SJCRH30 (cell line): Measurements from ENCODE around the gene PTK7. TPM values are rescaled to one million over a fixed set of nuclear protein-coding genes. Genes with fewer than 3 reads are reported as not detected.

Experiments
- DNase-seq, 2 experiments: peaks; one replicate each; pipeline ENCODE4 v3.0.0-alpha.2; 2015 to 2020
- H3K27ac ChIP-seq: fragments of 250-450 bp; sonication (Bioruptor Pico); 2 replicates; pipeline ENCODE4 v1.5.1; 2020; ENCODE audit warnings: mild to moderate bottlenecking, moderate library complexity
- H3K27me3 ChIP-seq: fragments of 250-450 bp; sonication (Bioruptor Pico); 2 replicates; pipeline ENCODE4 v1.5.1; 2020; ENCODE audit warnings: mild to moderate bottlenecking, moderate library complexity
- H3K36me3 ChIP-seq: fragments of 250-450 bp; sonication (Bioruptor Pico); 2 replicates; pipeline ENCODE4 v1.5.1; 2020; ENCODE audit warnings: mild to moderate bottlenecking, moderate library complexity
- H3K4me1 ChIP-seq: fragments of 250-450 bp; sonication (Bioruptor Pico); 2 replicates; pipeline ENCODE4 v1.5.1; 2020; ENCODE audit warnings: mild to moderate bottlenecking, moderate library complexity
- H3K4me3 ChIP-seq: fragments of 250-450 bp; sonication (Bioruptor Pico); 2 replicates; pipeline ENCODE4 v1.5.1; 2020; ENCODE audit warnings: mild to moderate bottlenecking, moderate library complexity
- H3K9me3 ChIP-seq: fragments of 250-450 bp; sonication (Bioruptor Pico); replicated peaks from 2 replicates; pipeline ENCODE4 v1.5.1; 2020; ENCODE audit warnings: mild to moderate bottlenecking, moderate library complexity
- total RNA-seq: library from RNA; depleted of rRNA; stranded (reverse); fragments of >200 nt; shearing (Covaris generic); gene quantifications from 2 replicates; pipeline ENCODE4 v1.2.3, GENCODE V29; 2014

PTK7 gene
- total RNA-seq, 1 experiment from 2014 or later = 88.3 TPM

DNA sequence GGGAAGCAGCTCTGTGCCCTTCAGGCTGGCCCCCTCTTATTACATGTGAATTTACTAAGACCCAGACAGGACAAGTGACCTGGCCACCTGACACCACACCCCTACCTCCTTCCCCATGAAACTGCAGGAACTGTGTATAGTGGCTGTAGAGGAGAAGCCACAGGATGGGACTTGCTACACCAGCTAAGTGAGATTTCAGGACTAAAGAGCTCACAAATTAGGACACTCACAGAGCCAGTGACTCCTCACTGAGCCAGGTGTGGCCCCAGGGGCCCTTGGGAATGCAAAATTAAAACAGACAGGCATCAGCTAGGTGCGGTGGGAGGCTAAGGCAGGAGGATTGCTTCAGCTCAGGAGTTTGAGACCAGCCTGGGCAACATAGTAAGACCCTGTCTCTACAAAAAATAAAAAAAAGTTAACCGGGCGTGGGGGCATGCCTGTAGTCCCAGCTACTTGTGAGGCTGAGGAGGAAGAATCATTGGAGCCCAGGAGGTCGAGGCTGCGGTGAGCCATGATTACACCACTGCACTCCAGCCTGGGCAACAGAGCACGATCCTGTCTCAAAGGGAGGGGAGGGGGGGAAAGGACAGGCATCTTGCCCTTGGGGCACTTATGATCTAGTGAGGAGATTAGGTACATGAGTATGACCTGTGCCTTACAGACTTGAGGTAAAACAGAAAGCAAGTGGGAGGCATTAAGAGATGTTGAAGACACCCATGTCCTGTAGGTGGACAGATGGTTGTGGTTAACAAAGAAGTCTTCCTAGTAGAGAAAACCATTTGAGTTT, 71.8 kb downstream of the PTK7 start:
- Histone ChIP-seq H3K27me3 (no peaks in the 10 kb centered on the region), H3K4me1 (peaks cover 5% of the 10 kb centered on the region), H3K9me3 (no peaks in the 10 kb centered on the region), H3K4me3 (no peak overlapping the region), H3K36me3 (0 out of 2 replicates have a peak, but pooled peaks cover 3% of the 10 kb centered on the region), H3K27ac (no peak overlapping the region)
- no peak for DNase-seq

DNA sequence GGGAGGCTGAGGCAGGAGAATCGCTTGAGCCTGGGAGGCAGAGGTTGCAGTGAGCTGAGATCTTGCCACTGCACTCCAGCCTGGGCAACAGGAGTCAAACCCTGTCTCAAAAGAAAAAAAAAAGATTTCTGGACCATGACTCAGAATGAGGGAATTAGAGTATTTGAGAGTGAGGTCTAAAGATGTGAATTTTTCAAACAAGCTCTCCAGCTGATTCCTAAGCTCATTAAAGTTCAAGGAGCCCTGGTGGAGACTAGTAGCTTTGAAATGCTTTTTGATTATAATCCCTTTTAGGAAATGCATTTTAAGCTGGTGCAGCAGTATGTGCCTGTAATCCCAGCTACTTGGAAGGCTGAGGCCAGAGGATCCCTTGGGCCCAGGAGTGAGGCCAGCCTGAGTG, 73.2 kb downstream of the PTK7 start:
- no peaks in the 10 kb centered on the region for H3K36me3 ChIP-seq
- H3K27ac ChIP-seq = no peak overlapping the region
- no peak overlapping the region for H3K4me3 ChIP-seq
- no peaks in the 10 kb centered on the region for H3K4me1 ChIP-seq
- no peak for DNase-seq
- H3K9me3 ChIP-seq = no peaks in the 10 kb centered on the region
- no peaks in the 10 kb centered on the region for H3K27me3 ChIP-seq

DNA sequence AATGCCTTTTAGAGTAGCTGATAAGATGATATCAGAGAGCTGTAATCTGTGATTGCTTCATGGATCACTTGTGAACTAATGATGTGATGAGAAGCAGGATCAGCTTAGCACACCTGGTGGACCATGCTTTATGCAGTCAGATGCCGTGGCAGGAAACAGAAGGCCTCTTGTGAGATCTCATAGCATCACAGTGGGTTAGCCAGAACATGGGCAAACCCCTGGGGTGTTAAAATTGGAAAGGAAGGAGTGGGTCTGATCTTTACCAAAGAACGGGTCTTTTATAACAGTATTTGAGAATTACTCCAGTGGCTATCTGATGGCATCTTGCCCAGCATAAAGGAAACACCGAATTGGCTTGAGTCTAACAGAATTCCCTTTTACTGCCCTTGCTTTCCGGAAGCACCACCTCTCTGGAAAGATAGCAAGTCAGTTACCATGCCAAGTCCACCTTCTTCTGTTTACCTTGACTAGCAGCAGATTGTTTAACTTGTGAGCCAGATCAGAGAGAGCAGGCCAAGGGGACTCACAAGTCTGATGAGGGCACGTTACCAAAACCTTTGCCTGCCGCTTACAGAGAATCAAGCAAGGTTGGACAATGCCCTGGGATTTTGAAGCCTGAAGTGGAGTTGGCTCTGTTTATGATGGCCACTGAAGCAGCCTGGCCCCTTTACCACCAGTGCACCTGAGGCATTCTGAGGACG, 74.1 kb downstream of the PTK7 start:
- no peaks in the 10 kb centered on the region for H3K36me3 ChIP-seq
- no peaks in the 10 kb centered on the region for H3K27me3 ChIP-seq
- no peak overlapping the region for H3K4me3 ChIP-seq
- no peaks in the 10 kb centered on the region for H3K9me3 ChIP-seq
- no peak for DNase-seq
- H3K4me1 ChIP-seq = no peaks in the 10 kb centered on the region
- H3K27ac ChIP-seq = no peak overlapping the region

DNA sequence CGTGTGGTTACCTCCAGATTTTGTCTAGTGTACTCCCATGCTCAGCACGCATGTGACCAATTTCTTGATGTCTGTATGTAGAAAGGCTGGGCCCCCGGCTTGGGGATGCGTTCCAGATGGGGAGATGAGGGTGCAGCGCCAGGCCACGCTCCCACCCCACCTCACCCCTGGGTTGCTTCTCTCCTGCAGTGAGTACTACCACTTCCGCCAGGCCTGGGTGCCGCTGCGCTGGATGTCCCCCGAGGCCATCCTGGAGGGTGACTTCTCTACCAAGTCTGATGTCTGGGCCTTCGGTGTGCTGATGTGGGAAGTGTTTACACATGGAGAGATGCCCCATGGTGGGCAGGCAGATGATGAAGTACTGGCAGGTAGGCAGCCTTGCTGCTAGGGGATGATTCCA, 83.5 kb downstream of the PTK7 start:
- Histone ChIP-seq H3K4me1 (no peaks in the 10 kb centered on the region), H3K27ac (no peak overlapping the region)

DNA sequence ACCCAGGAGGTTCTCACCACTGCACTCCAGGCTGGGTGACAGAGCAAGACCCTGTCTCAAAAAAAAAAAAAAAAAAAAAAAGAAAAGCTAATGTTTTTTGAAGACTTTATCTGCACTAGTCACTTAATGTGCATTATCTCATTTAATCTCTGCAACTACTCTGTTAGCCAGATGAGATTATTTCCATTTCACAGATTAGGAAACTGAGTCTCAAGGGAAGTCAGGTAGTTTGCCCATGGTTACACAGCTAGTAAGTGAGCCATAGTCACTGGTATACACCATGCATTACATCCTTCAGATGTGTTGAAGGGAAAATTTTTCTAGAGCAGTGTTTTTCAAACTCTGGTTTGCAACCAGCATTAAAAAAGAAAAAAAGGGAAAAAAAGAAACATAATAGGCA, 87.8 kb downstream of the PTK7 start:
- Histone ChIP-seq H3K27me3 (no peaks in the 10 kb centered on the region), H3K36me3 (no peaks in the 10 kb centered on the region)
- DNase-seq = no peak

More for the DNA sequence above, 83.5 kb downstream of the PTK7 start:
- Histone ChIP-seq H3K4me3 (no peak overlapping the region), H3K36me3 (no peaks in the 10 kb centered on the region), H3K9me3 (no peaks in the 10 kb centered on the region), H3K27me3 (no peaks in the 10 kb centered on the region)
- no peak for DNase-seq

DNA sequence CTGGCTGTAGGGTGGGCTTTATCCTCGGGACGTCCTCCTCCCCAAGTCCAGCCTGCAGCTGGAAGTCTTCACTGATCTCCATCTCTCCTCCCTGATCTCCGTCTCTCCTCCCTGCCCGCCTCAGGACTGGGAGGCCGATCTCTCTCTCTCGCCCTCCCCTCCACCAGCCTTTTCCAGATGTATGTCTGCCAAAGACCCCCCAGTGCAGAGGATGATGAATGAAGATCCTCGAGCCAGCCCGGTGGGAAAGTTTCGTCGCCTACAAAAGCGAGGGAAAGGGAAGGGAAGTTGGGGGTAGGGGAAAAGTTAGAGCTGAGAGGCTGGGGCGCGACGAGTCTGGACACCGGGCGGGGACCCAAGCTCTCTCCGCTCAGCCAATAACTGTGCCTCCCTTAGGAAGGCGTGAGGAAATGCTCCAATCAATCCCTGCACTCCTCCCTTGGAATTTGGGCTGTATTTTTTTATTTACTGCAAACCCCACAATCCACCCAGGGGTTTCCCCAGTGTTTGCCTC, 94.4 kb downstream of the PTK7 start:
- DNase-seq = no peak
- Histone ChIP-seq H3K36me3 (peaks cover 2% of the 10 kb centered on the region; the same call in 1 of the 2 replicates), H3K4me1 (peaks cover 12% of the 10 kb centered on the region), H3K9me3 (no peaks in the 10 kb centered on the region), H3K27ac (peak overlapping the region; percentile 25; the same call in 1 of the 2 replicates), H3K4me3 (peak overlapping the region; percentile 71), H3K27me3 (no peaks in the 10 kb centered on the region)

More for the DNA sequence above, 87.8 kb downstream of the PTK7 start:
- Histone ChIP-seq H3K4me1 (no peaks in the 10 kb centered on the region), H3K4me3 (no peak overlapping the region), H3K27ac (no peak overlapping the region), H3K9me3 (no peaks in the 10 kb centered on the region)

DNA sequence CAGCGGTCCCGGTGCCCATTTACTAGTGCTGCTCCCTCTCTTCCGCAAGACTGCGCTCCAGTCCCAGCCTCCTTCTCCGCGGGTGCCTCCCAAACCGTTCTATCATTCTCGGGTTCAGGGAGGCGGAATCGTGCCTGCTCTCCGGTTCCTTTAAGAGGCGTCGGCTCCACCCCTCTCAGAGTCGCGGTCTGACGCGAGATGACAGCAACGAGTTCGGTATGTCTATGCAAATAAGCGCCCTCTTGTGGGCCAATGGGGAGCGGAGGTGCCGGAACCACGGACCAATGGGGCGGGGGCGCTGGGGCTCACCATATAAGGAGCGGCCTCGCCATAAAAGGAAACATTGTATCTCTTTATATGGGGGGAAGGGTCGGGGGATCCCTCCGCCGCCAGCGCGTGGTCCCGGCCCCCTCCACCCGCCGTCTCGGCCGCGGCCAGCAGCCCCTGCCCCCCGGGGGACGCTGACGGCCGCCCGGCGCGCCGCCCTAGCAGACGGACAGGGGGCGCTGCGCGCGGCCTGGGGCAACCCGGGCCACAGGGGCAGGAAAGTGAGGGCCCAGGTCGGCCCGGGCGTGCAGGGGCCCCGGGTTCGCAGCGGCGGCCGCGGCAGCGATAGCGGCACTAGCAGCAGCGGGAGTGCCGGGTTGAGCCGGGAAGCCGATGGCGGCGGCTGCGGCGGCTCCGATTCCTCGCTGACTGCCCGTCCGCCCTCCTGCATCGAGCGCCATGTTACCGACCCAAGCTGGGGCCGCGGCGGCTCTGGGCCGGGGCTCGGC, 95.0 kb downstream of the PTK7 start, which contains the start of gene SRF:
Gene SRF, plus strand, starts transcription at position 339 of the 776 bp plus-strand sequence. Its CDS starts 388 bp downstream, at position 727.
- peaks cover 7% of the 10 kb centered on the region; the same call in 1 of the 2 replicates for H3K36me3 ChIP-seq
- peak within 1 kb of the TSS; percentile 36; the same call in 1 of the 2 replicates for H3K27ac ChIP-seq
- peaks cover 12% of the 10 kb centered on the region for H3K4me1 ChIP-seq
- H3K9me3 ChIP-seq = no peaks in the 10 kb centered on the region
- peak; percentile 99 for DNase-seq
- peak within 1 kb of the TSS; percentile 71 for H3K4me3 ChIP-seq
- no peaks in the 10 kb centered on the region for H3K27me3 ChIP-seq

DNA sequence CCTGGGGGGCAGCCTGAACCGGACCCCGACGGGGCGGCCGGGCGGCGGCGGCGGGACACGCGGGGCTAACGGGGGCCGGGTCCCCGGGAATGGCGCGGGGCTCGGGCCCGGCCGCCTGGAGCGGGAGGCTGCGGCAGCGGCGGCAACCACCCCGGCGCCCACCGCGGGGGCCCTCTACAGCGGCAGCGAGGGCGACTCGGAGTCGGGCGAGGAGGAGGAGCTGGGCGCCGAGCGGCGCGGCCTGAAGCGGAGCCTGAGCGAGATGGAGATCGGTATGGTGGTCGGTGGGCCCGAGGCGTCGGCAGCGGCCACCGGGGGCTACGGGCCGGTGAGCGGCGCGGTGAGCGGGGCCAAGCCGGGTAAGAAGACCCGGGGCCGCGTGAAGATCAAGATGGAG, 95.6 kb downstream of the PTK7 start:
- DNase-seq = peak in 1 of 2 experiments; percentile 31
- Histone ChIP-seq H3K4me3 (peak overlapping the region; percentile 71), H3K36me3 (peaks cover 7% of the 10 kb centered on the region; the same call in 1 of the 2 replicates), H3K27ac (peak overlapping the region; percentile 36; the same call in 1 of the 2 replicates), H3K9me3 (no peaks in the 10 kb centered on the region), H3K4me1 (peaks cover 12% of the 10 kb centered on the region), H3K27me3 (no peaks in the 10 kb centered on the region)

DNA sequence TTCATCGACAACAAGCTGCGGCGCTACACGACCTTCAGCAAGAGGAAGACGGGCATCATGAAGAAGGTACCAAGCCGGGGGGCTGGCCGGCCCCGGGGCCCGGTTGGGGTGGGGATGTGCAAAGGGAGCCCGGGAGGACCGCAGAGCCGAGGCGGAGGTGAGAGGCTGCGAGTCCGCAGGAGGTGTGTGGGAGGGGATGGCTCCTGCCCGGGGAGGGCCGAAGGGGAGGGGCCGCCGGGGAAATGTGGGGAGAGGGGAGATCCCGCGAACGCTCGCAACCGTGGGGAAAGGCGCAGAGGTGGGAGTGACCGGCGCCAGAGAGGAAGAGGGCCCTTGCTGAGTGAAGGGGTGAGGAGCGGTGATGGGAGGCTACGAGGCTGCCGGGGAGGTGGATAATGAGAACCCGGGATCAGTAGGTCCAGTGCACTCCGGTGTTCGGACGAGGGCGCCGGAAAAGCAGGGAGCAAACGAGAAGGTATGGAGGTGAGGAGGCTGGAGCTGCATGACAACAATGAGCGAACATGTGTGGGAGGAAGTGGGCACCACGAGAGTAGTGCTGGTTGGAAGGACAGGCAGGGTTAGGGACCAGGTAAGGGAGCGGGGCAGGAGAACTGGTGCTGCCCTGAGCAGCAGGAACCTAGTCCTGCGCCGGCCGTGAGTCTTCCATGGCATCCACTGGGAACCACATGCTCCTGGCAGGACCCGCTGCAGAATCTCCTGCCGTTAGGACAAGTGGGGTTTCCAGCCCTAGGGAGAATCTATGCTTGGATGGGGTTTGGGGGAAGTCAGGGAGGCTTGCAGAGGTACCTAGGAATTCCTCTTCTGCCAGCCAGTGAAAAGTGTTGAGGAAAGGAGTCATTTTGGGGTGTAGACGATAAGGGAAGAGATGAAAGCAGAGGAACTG, 96.2 kb downstream of the PTK7 start:
- Histone ChIP-seq H3K9me3 (no peaks in the 10 kb centered on the region), H3K36me3 (peaks cover 7% of the 10 kb centered on the region; the same call in 1 of the 2 replicates), H3K27ac (peak overlapping the region; percentile 36; the same call in 1 of the 2 replicates), H3K27me3 (no peaks in the 10 kb centered on the region), H3K4me1 (peaks cover 12% of the 10 kb centered on the region), H3K4me3 (peak overlapping the region; percentile 71)
- peak; percentile 38 to 39 for DNase-seq

DNA sequence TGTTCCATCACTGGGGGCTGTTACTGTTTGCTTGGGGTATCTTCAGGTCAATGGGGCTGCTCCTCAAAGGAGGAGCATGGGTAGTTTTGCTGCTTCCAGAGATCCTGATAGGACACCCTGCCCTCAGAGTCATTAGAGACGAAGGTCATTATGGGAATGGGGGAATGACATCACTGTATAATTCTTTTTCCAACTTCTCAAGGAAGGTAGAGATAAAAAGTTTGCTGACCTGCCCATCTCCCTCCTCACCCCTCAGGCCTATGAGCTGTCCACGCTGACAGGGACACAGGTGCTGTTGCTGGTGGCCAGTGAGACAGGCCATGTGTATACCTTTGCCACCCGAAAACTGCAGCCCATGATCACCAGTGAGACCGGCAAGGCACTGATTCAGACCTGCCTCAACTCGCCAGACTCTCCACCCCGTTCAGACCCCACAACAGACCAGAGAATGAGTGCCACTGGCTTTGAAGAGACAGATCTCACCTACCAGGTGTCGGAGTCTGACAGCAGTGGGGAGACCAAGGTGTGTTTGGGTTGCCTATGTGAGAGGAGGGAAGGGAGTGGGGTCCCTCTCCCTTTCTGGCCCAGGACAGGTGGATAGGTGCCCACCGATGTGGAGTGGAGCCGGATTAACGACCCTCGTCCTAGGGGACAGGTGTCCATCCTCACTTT, 97.6 kb downstream of the PTK7 start:
- Histone ChIP-seq H3K4me1 (peaks cover 12% of the 10 kb centered on the region), H3K27me3 (no peaks in the 10 kb centered on the region)
- DNase-seq = no peak

DNA sequence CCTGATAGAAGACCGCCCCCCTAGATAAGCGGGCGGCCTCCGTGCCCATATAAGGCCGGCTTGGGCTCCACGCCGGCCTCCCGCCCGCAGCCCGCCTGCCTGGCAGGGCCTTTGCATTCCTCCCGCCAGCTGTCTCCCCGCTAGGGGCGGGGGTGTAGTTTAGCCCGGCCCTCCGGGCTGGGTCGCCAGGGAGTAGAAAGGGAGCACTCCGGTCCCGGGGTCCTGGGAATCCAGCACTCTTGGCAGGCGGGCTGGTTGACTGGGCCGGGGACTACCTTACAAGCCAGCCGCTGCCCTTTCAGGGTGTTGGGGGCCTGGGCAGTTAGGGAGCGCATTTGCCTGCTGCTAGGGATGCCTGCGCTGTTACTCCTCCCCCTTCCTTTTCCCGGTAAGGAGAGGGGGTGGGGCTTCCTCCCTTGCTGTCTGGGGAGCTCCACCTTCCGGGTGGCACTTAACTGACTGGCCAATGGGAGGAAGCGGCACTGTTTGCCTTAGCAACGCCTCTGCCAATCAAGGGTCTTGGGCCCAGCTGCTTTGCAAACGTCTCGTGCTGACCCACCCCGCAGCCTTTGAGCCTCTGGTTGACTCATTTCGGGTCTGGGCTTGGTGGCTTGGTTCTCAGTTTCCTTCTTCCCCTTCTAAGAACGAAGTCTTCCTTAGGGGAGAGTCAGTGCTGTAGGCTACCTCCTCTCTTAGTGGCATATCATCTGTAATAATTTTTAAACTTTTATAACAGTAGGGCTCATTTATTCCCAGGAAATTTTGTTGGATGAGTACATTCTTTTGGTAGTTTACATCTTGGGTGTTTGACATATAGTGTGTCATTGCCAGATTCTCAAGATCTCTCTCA, 98.4 kb downstream of the PTK7 start:
- Histone ChIP-seq H3K9me3 (no peaks in the 10 kb centered on the region), H3K4me1 (peaks cover 12% of the 10 kb centered on the region), H3K27ac (peak overlapping the region; percentile 63), H3K27me3 (no peaks in the 10 kb centered on the region), H3K36me3 (peaks cover 13% of the 10 kb centered on the region; the same call in 1 of the 2 replicates), H3K4me3 (peak overlapping the region; percentile 56)
- DNase-seq = peak; percentile 98

More for the DNA sequence above, 97.6 kb downstream of the PTK7 start:
- Histone ChIP-seq H3K4me3 (peak overlapping the region; percentile 56), H3K27ac (peak overlapping the region; percentile 63), H3K36me3 (peaks cover 10% of the 10 kb centered on the region; the same call in 1 of the 2 replicates), H3K9me3 (no peaks in the 10 kb centered on the region)

DNA sequence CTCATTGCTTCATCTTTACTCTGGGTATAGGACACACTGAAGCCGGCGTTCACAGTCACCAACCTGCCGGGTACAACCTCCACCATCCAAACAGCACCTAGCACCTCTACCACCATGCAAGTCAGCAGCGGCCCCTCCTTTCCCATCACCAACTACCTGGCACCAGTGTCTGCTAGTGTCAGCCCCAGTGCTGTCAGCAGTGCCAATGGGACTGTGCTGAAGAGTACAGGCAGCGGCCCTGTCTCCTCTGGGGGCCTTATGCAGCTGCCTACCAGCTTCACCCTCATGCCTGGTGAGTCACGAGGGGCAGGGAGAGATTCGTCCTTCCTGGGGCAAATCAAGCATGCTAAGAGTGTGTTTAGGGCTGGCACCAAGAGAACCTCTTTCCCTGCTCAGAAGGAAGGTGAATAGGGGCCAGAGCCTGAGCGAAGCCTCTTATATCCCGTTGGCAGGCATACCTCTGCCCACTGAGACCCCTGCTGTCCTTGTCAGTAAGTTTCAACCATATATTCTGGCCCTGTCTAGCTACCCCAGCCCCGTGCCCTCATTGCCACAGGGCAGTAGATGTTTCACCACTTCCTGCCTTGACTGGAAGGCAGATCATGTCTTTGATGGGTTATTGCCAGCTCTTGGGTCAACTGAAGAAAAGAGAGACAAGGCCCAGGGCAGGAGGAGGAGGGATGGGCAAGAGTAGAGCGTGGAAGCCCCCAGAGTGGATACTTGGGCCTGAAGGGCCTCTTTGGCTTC, 99.7 kb downstream of the PTK7 start:
- Histone ChIP-seq H3K4me3 (no peak overlapping the region), H3K27me3 (no peaks in the 10 kb centered on the region), H3K9me3 (no peaks in the 10 kb centered on the region), H3K27ac (no peak overlapping the region), H3K36me3 (peaks cover 14% of the 10 kb centered on the region), H3K4me1 (peaks cover 12% of the 10 kb centered on the region)
- no peak for DNase-seq
